NCI-H128 (cell line): ENCODE data around the gene NBPF4.
"Not testable (repeated sequence)": the region's sequence is repeated elsewhere in the genome, so short reads cannot be mapped to it uniquely, and the experiment has no call there.

ENCODE experiments used
- DNase-seq: peaks from one replicate; lab custom pipeline; 2025; ENCODE audit not compliant: unreplicated experiment; lab: John Stamatoyannopoulos, UW

The NBPF4 gene

DNA sequence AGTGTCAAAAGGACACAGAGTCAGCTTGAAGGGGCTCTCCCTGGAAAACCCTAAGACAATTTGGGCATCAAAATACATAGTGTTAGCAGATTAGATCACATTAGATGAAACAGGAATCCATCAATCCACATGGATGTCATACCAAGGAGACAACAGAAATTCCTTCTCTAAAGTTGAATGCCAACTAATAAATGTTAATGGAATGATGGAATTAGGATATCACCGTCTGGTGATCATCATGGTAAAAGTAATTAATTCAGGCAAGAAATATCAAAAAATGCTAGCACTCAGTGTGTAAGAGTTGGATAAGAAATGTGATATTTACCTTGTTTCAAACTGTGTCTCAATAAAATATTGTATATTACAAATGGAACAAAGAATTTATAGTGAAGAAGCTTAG lies 32.9 kb downstream of the NBPF4 start:
- DNase-seq: no peak

- no peak for DNase-seq
Measured at GRCh38 chr1:108209456-108210108, 34.3 kb downstream of the NBPF4 start.

DNA sequence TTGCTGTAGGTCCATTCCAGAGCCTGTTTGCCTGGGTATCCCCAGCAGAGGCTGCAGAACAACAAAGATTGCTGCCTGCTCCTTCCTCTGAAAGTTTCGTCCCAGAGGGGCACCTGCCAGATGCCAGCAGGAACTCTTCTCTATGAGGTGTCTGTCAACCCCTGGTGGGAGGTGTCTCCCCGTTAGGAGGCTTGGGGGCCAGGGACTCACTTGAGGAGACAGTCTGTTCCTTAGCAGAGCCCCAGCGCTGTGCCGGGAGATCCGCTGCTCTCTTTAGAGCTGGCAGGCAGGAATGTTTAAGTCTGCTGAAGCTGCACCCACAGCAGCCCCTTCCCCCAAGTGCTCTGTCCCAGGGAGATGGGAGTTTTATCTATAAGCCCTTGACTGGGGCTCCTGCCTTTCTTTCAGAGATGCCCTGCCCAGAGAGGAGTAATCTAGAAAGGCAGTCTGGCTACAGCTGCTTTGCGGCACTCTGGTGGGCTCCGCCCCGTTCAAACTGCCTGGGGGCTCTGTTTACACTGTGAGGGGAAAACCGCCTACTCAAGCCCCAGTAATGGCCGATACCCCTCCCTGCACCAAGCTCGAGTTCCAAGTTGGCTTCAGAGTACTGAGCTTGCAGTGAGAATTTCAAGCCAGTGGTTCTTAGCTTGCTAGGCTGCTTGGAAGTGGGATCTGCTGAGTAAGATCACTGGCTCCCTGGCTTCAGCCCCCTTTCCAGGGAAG lies 35.0 kb downstream of the NBPF4 start:
- DNase-seq: no peak

DNA sequence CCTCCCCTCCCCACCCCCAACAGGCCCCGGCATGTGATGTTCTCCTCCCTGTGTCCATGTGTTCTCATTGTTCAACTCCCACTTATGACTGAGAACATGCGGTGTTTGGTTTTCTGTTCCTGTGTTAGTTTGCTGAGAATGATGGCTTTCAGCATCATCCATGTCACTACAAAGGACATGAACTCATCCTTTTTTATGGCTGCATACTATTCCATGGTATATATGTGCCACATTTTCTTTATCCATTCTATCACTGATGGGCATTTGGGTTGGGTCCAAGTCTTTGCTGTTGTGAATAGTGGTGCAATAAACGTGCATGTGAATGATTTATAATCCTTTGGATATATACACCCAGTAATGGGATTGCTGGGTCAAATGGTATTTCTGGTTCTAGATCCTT lies 40.3 kb downstream of the NBPF4 start:
- not testable (repeated sequence) for DNase-seq

DNA sequence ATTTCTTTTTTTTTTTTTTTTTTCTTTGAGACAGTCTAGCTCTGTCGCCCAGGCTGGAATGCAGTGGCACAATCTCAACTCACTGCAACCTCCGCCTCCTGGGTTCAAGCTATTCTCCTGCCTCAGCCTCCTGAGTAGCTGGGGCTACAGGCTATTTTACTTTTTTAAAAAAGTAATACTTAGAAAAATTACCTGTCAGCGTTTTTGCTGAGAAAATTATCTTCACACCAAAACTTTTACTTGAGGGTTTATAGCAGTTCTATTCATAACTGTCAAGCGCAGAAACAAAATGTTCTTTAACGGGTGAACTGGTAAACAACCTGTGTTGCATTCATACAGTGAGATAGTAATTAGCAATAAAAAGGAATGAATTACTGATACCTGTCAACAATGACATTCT lies 42.2 kb downstream of the NBPF4 start:
- no peak for DNase-seq

GRCh38 chr1:108200687-108201051 lies 43.2 kb downstream of the NBPF4 start:
- peak; percentile 43 for DNase-seq

DNA sequence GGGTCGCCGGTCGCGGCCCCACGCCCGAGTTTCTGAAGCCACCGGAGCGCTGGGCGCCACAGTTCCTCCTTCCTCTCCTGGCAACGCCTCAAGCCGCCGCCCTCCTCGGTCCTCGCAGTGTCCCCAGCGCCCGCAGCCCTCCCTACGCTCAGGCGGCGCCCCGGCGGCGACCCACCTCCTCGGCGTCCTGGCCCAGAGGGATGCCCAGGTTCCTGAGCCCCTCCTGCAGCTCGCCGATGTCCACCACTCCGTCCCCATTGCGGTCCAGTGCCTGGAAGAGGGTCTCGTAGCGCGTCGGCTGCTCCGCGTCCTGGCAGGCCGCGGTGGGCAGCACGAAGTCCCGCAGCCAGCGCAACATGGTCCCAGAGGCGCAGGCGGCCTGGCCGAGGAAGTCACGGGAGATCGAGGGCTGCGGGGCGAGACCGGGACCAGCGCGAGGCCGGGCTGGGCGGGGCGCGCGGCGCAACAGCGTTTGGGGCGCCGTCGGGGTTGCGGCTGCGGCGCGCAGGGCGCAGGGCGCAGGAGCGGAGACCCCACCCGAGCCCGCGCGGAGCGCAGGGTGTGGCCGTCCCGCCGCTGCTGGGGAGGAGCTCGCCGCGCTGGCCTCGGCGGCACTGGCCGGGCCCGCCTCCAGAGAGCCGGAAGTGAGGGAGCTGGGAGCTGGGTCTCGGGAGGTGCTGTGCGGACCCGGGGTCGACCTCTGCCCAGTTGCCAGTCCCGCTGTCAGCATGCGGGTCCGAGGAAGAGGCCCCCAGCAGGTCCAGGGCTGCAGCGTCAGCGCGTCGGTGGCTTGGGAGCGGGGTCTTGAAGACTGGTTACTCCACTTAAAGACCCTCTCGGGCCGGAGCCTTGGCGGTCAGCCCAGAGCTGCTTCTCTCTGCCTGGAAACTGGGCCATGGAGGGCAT lies 43.8 kb downstream of the NBPF4 start, which contains the start of gene SLC25A24:
TSS of gene SLC25A24 (minus strand) at position 563 of the 906 bp plus-strand sequence. CDS start at position 358, 205 bp downstream.
- DNase-seq: peak; percentile 58

- no peak for DNase-seq
Measured at GRCh38 chr1:108199201-108199691, 44.6 kb downstream of the NBPF4 start.

DNA sequence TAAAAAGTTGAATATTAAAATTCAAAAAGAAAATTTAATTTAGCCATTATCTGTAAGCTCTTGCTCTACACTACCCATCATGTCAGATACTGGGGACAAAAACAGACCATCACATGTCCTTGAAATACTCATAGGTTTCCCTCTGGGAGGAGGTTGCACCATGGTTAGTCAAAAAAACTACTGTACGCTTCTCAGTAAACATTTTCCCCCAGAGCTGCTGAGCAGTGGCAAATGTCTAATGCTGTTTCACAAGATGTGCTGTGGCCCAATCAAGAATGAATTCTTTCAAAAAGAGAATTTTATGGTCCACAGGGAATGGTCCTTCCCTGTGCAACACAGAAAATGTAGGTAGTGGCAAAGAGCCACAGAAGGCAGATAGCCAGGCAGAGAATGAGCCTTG lies 49.8 kb downstream of the NBPF4 start:
- DNase-seq: no peak

DNA sequence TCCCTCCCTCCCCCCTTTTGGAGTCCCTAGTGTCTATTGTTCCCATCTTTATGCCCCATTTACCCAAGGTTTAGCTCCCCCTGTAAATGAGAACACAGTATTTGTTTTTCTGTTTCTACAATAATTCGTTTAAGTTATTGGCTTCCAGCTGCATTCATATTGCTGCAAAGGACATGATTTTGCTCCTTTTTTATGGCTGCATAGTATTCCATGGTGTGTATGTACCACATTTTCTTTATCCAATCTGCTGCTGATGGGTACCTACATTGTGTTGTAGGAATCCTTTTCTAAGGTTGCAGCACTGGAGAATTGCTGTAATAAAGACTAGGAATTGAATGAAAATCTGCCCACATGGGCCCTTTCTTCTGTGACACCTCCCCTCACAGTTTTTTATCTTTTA lies 50.5 kb downstream of the NBPF4 start:
- DNase-seq: no peak

- no peak for DNase-seq
Measured at GRCh38 chr1:108192581-108192980, 51.3 kb downstream of the NBPF4 start.

GRCh38 chr1:108190686-108191416 lies 53.0 kb downstream of the NBPF4 start:
- DNase-seq: no peak

GRCh38 chr1:108190001-108190634 lies 53.8 kb downstream of the NBPF4 start:
- DNase-seq: no peak

DNA sequence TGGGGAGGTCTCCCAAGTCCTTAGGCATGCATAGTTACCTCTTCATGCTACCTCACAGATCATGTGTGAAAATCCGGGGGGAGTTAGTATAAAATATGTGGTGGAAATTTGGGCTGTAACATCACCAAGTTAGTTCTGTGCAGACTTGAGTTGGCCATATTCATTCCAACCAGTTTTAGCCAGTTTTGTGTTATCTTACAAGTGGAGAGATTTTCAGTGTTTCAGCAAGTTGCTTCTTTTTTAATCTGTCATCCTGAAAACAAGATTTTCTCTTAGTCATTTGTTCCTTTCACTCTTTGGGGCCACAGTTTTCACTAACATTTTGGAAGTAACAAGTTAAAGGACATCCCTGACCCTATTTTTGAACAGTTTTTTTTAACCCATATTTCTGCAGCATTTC lies 55.1 kb downstream of the NBPF4 start:
- DNase-seq: no peak

DNA sequence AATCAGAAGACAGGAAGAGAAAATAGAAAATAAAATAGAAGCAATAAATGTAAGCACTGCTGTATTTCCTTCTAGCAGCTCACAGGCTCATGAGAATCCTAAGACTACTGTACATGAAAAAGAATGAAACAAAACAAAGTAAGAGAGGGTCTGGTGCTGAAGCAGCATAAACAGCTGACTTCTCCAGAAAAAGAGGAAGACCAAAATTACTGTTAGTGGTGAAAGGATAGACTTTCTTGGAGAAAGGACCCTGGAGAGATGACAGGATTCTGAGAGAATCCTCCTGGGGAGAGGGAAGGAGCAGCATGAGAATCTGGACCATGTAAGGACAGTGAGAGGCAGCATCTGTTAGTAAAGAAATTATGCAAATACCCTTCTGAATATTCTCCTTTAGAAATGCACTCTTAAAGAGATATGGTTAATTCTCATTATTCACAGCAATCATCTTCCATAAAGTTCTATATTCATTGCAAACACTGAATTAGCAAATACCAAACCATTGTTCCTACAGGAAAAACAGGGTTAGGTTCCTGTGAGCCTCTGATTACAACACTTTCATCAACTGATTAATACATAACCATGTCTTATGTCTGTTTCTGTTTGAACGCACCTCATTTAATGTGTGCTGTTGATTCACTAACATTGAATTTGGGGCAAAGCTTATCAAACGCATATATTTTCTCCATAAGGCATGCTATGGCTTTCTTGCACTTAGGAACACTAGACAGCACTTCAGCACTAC lies 60.7 kb downstream of the NBPF4 start:
- no peak for DNase-seq

DNA sequence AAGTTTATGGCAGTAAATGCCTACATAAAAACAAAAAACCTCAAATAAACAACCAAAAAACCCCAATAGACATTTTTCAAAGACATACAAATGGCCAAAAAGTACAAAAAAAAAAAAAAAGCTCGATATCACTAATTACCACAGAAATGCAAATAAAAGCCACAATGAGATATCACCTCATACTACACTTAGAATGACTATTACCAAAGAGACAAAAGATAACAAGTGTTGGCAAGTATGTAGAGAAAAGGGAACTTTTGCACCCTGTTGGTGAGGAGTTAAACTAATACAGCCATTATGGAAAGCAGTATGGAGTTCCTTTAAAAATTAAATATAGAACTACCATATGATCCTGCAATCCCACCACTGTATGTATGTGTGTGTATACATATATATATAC lies 64.9 kb downstream of the NBPF4 start:
- DNase-seq: no peak
